ENCODE results near the gene EPC2.
A peak's percentile ranks its signal among the peaks of the same experiment; 100 is the strongest.

Gene EPC2, protein sequence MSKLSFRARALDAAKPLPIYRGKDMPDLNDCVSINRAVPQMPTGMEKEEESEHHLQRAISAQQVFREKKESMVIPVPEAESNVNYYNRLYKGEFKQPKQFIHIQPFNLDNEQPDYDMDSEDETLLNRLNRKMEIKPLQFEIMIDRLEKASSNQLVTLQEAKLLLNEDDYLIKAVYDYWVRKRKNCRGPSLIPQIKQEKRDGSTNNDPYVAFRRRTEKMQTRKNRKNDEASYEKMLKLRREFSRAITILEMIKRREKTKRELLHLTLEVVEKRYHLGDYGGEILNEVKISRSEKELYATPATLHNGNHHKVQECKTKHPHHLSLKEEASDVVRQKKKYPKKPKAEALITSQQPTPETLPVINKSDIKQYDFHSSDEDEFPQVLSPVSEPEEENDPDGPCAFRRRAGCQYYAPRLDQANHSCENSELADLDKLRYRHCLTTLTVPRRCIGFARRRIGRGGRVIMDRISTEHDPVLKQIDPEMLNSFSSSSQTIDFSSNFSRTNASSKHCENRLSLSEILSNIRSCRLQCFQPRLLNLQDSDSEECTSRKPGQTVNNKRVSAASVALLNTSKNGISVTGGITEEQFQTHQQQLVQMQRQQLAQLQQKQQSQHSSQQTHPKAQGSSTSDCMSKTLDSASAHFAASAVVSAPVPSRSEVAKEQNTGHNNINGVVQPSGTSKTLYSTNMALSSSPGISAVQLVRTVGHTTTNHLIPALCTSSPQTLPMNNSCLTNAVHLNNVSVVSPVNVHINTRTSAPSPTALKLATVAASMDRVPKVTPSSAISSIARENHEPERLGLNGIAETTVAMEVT

GRCh38 chr2:148643998-148644882 lies at the start of gene EPC2:
Gene EPC2, plus strand, starts transcription at chr2:148644751. Its CDS starts 267 bp downstream, at chr2:148645018.
- H3K4me3 ChIP-seq, result peak within 1 kb of the TSS; percentile 86 to 89
- no peaks in the 10 kb centered on the region for H3K9me3 ChIP-seq
- peak within 1 kb of the TSS; percentile 95 to 99 for H3K27ac ChIP-seq
- H3K27me3 ChIP-seq, result no peaks in the 10 kb centered on the region
- peaks cover 0 to 39% (median 13%) of the 10 kb centered on the region in 4 donors for H3K4me1 ChIP-seq
- DNase-seq, result peak; percentile 80 to 92
- no peaks in the 10 kb centered on the region for H3K36me3 ChIP-seq
- TF ChIP-seq, protein P1, sequence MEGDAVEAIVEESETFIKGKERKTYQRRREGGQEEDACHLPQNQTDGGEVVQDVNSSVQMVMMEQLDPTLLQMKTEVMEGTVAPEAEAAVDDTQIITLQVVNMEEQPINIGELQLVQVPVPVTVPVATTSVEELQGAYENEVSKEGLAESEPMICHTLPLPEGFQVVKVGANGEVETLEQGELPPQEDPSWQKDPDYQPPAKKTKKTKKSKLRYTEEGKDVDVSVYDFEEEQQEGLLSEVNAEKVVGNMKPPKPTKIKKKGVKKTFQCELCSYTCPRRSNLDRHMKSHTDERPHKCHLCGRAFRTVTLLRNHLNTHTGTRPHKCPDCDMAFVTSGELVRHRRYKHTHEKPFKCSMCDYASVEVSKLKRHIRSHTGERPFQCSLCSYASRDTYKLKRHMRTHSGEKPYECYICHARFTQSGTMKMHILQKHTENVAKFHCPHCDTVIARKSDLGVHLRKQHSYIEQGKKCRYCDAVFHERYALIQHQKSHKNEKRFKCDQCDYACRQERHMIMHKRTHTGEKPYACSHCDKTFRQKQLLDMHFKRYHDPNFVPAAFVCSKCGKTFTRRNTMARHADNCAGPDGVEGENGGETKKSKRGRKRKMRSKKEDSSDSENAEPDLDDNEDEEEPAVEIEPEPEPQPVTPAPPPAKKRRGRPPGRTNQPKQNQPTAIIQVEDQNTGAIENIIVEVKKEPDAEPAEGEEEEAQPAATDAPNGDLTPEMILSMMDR (IDR thresholded peaks at IDR 0.05), result no peak
- intact Hi-C loops (cut with DNase I; ENCODE audit: low total_unique reads), result loop anchor here (2.0 kb wide), 1 partner anchor 625 kb away; no protein-coding TSS in a partner anchor

- peaks cover 0 to 7% (median 0%) of the 10 kb centered on the region in 3 donors for H3K9me3 ChIP-seq
- H3K27me3 ChIP-seq, result no peaks in the 10 kb centered on the region
- DNase-seq, result no peak
- intact Hi-C loops (cut with DNase I; ENCODE audit: low total_unique reads), result no loop called here
- H3K4me3 ChIP-seq, result no peak overlapping the region
- H3K36me3 ChIP-seq, result no peaks in the 10 kb centered on the region
- H3K4me1 ChIP-seq, result no peaks in the 10 kb centered on the region
- H3K27ac ChIP-seq, result no peak overlapping the region
- TF ChIP-seq, protein P1 (IDR thresholded peaks at IDR 0.05), result no peak
Measured at GRCh38 chr2:148596018-148596417, 48.5 kb upstream of the EPC2 start.

- Histone ChIP-seq H3K4me1 (no peaks in the 10 kb centered on the region), H3K36me3 (no peaks in the 10 kb centered on the region), H3K4me3 (no peak overlapping the region), H3K9me3 (peaks cover 0 to 7% (median 0%) of the 10 kb centered on the region in 3 donors), H3K27me3 (no peaks in the 10 kb centered on the region), H3K27ac (no peak overlapping the region)
- intact Hi-C loops (cut with DNase I; ENCODE audit: low total_unique reads), result no loop called here
- TF ChIP-seq, protein P1 (IDR thresholded peaks at IDR 0.05), result no peak
- DNase-seq, result no peak
Measured at GRCh38 chr2:148599109-148599991, 45.2 kb upstream of the EPC2 start.

DNA sequence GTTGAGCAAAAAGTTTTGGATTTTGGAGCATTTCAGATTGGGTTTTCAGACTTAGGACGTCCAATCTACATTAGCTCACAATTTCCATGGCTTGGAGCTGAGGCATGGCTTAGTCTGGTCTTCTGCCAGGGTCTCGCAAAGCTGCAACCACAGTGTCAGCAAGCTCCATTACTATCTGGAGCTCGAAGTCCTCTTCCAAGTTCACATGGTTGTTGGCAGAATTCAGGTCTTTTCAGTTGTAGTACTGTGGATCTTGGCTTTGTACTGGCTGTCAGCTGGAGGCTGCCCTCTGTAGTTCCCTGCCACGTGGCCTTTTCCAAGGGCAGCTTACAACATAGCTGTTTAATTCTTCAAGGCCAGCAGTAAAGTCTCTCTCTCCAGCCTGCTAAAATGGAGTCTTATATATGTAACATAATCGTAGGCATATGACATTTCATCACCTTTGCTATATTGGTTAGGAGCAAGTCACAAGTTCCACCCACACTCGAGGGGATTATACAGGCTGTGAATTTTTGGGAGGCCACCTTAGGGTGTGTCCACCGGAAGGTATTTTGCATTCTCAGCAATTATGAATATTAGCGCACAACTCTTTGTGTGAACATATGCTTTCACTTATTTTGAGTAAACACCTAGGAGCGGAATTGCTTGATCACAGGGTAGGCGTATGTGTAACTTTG lies 41.5 kb upstream of the EPC2 start:
- intact Hi-C loops (cut with DNase I; ENCODE audit: low total_unique reads), result no loop called here
- Histone ChIP-seq H3K4me1 (no peaks in the 10 kb centered on the region), H3K27ac (no peak overlapping the region), H3K4me3 (no peak overlapping the region), H3K27me3 (no peaks in the 10 kb centered on the region), H3K36me3 (no peaks in the 10 kb centered on the region), H3K9me3 (peaks cover 0 to 7% (median 0%) of the 10 kb centered on the region in 3 donors)
- TF ChIP-seq, protein P1 (IDR thresholded peaks at IDR 0.05), result no peak
- DNase-seq, result no peak

Data from tibial artery (tissue), 4 donors.